Progenitor cell of endocrine pancreas (in vitro differentiated cells): Measurements from ENCODE around the gene HOXB8. TPM values are rescaled to one million over a fixed set of nuclear protein-coding genes. Genes with fewer than 3 reads are reported as not detected.

Experiments
- DNase-seq: peaks from one replicate; pipeline ENCODE4 v3.0.0; 2021; ENCODE audit warnings: low spot score; ENCODE audit not compliant: unreplicated experiment
- H3K27ac Mint-ChIP-seq: 2 replicates; pipeline ENCODE4 v1.8.0; 2021; ENCODE audit warnings: mild to moderate bottlenecking, moderate library complexity, mixed read lengths
- H3K27me3 Mint-ChIP-seq: 2 replicates; pipeline ENCODE4 v1.8.0; 2021; ENCODE audit warnings: mixed read lengths
- H3K36me3 Mint-ChIP-seq: 2 replicates; pipeline ENCODE4 v1.8.0; 2022; ENCODE audit warnings: mixed read lengths; ENCODE audit not compliant: insufficient read depth
- H3K4me1 Mint-ChIP-seq: 2 replicates; pipeline ENCODE4 v1.8.0; 2021; ENCODE audit warnings: low read depth, mixed read lengths
- H3K4me3 Mint-ChIP-seq: 2 replicates; pipeline ENCODE4 v1.8.0; 2021; ENCODE audit warnings: low read depth, mild to moderate bottlenecking, moderate library complexity, mixed read lengths
- H3K9me3 Mint-ChIP-seq: 2 replicates; pipeline ENCODE4 v1.8.0; 2021; ENCODE audit warnings: low read depth, mixed read lengths
- total RNA-seq: library from RNA; stranded (reverse); gene quantifications from 2 replicates; pipeline ENCODE4 v1.2.1, GENCODE V29; 2021
- TF ChIP-seq, protein P1 (sequence below): fragments of 200-600 bp; sonication (generic); IDR thresholded peaks from one replicate; pipeline ENCODE4 v1.5.0; 2021; ENCODE audit warnings: antibody characterized with exemption, mild to moderate bottlenecking; ENCODE audit not compliant: unreplicated experiment

The HOXB8 gene
- total RNA-seq, 1 donor from 2014 or later = 1.1 TPM

DNA sequence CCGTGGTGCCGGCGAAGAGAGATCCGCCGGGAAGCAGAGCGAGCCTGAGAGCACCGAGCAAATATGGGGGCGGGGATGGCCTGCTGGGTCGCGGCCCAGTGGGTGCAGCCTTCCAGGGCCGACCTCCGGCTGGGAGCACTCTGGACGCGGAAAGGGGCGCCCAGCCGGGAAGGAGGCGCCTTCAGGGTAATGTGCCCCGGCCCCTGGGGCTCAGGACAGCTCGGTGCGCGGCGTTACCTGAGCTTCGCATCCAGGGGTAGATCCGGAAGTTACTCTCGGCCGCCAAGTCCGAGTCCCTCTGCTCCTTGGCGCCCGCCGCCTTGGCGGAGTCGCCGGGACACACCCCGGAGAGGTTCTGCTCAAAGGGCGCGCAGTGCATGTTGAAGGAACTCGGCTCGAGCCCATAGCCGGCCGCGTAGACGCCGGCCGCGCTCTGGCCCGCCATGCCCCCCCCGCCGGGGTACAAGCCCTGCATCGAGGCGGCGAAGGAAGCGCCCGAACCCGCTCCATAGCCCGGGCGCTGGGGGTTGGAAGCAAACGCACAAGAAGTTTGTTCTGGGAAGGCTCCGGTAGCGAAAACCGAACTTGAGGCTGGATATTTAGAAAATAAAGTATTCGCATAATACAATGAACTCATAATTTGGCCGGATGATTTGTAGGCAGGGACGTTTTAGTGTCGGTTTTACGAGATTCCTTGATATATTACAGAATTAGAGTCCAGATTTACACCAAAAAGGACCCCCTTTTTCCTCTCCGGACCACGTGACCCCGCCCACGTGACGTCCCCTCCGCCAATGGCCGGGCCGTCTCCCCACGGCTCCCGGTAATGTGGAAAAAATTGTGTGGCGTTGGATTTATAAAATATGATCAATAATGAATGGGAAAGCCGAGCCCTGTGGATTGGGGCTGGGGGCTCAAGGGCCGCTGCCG, 4.5 kb downstream of the HOXB8 start, which contains the start of gene HOXB7:
Gene HOXB7, minus strand, starts transcription at position 736 of the 930 bp plus-strand sequence. Its CDS starts 99 bp downstream, at position 637.
- H3K4me3 Mint-ChIP-seq = peak within 1 kb of the TSS; percentile 70
- no peaks in the 10 kb centered on the region for H3K9me3 Mint-ChIP-seq
- peaks cover 11% of the 10 kb centered on the region for H3K4me1 Mint-ChIP-seq
- no peak for DNase-seq
- H3K27ac Mint-ChIP-seq = peak within 1 kb of the TSS; percentile 90
- H3K36me3 Mint-ChIP-seq = no peaks in the 10 kb centered on the region
- TF ChIP-seq, protein P1, sequence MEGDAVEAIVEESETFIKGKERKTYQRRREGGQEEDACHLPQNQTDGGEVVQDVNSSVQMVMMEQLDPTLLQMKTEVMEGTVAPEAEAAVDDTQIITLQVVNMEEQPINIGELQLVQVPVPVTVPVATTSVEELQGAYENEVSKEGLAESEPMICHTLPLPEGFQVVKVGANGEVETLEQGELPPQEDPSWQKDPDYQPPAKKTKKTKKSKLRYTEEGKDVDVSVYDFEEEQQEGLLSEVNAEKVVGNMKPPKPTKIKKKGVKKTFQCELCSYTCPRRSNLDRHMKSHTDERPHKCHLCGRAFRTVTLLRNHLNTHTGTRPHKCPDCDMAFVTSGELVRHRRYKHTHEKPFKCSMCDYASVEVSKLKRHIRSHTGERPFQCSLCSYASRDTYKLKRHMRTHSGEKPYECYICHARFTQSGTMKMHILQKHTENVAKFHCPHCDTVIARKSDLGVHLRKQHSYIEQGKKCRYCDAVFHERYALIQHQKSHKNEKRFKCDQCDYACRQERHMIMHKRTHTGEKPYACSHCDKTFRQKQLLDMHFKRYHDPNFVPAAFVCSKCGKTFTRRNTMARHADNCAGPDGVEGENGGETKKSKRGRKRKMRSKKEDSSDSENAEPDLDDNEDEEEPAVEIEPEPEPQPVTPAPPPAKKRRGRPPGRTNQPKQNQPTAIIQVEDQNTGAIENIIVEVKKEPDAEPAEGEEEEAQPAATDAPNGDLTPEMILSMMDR = no peak
- peaks cover 89% of the 10 kb centered on the region for H3K27me3 Mint-ChIP-seq

DNA sequence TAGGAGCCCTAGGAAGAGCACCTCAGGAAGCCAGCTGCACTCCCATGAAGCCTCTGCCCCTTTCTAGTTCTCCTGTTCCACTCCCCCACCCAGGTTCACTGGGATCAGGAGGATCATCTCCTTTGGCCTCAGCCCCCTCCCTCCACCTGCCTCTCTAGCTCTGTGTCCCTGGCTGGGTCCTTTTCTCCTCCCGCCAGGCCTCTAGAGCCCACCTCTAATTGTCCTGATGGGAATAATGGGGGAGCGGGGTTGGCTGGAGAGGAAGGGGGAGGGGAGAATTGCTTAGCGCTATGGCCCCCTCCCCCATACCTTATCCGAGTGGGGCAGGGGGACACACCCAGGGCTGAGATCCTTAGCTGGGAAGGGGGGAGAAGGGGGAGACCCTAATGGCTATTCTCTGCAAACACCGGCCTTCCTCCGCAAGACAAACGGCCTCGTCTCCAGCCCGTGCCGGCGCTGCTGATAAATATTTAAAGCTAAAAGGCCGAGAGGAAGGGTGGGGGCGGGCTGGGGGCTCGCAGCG, 5.3 kb downstream of the HOXB8 start:
- Mint-ChIP-seq H3K27me3 (peaks cover 89% of the 10 kb centered on the region), H3K27ac (no peak overlapping the region), H3K4me3 (peak overlapping the region; percentile 70), H3K9me3 (no peaks in the 10 kb centered on the region), H3K36me3 (no peaks in the 10 kb centered on the region), H3K4me1 (peaks cover 11% of the 10 kb centered on the region)
- no peak for DNase-seq
- TF ChIP-seq, protein P1 = no peak

DNA sequence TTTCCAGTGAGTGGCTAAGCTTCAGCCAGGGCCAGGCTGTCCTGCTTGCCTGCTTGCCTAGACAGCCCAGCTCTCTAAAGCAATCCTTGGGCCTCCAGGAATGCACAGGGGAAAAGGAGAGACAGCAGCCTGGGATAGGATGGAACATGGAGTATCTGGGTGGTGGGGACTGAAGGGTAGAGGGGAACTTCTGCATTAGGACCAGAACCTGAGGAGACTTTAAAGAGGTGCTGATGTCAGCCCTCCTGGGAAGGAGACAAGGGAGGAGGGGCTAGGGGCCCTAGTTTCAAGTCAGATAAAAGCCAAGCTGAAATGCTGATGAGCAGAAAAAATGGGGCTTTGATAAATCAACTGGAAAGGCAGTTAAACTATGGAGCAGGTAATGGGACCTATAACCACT, 6.1 kb downstream of the HOXB8 start:
- Mint-ChIP-seq H3K36me3 (no peaks in the 10 kb centered on the region), H3K4me1 (peaks cover 11% of the 10 kb centered on the region), H3K27ac (no peak overlapping the region), H3K4me3 (no peak overlapping the region), H3K9me3 (no peaks in the 10 kb centered on the region), H3K27me3 (peaks cover 89% of the 10 kb centered on the region)
- no peak for DNase-seq
- TF ChIP-seq, protein P1 = no peak

DNA sequence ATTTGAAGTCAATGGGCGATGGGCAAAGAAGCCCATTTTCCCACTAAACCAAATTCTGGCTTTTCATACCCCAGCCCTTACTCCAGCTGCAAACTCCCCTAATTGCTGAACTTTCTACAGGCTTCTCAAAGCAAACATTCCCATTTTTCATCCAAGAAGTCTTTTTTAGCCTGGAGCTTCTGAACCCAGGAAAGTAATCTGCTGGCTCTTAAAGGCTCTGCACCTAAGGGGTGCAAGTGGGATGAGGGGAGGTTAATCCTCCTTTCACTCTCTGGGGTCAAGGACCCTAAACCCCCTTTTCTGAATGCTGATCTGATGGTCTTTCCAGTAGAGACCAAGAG, 6.6 kb downstream of the HOXB8 start:
- Mint-ChIP-seq H3K27me3 (peaks cover 89% of the 10 kb centered on the region), H3K36me3 (no peaks in the 10 kb centered on the region), H3K4me3 (no peak overlapping the region), H3K9me3 (no peaks in the 10 kb centered on the region), H3K27ac (no peak overlapping the region), H3K4me1 (peaks cover 11% of the 10 kb centered on the region)
- no peak for DNase-seq
- TF ChIP-seq, protein P1 = no peak

DNA sequence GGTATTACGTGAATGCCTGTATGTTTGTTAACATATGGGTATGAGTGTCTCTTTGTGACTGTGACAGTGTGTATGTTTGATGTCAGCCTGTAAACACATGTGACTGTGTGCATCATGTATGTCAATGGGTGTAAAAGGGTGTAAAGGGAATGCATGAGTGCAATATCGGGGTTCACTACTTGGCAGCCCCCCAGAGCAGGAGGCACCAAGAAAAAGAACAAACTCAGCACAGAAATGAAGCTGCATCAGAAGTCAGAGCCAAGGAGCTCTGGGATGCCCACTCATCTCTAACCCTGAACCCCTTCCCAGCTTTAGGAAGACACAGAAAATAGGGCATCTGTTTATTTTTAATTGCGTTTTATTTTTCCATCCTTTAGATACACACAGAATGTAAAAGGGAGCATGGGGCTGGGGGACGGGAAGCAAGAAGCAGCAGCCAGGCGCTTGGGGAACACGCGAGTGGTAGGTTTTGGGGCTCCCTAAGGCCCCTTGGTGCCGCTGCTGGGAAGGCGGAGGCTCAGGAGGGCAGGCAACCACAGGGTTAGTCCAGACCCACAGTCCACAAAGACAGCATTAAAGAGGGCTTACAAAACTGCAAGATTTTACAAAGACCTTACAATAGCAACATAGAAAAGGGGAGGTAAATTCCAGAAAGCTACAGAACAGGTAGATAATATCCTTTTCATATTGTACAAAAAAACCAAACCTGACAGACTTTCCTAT, 8.0 kb downstream of the HOXB8 start:
- TF ChIP-seq, protein P1 = no peak
- peaks cover 6% of the 10 kb centered on the region for H3K4me1 Mint-ChIP-seq
- H3K36me3 Mint-ChIP-seq = no peaks in the 10 kb centered on the region
- peaks cover 91% of the 10 kb centered on the region for H3K27me3 Mint-ChIP-seq
- H3K9me3 Mint-ChIP-seq = no peaks in the 10 kb centered on the region
- H3K4me3 Mint-ChIP-seq = no peak overlapping the region
- no peak overlapping the region for H3K27ac Mint-ChIP-seq
- DNase-seq = no peak
